NCI-H2107 (cell line): ENCODE measurements around the gene PEBP1.

ENCODE experiments used
- DNase-seq: peaks from one replicate; lab custom pipeline; 2025; lab: John Stamatoyannopoulos, UW

Gene PEBP1

GRCh38 chr12:118136559-118137003 lies 657 bp downstream of the PEBP1 start:
- DNase-seq: no peak

- DNase-seq: no peak
Measured at GRCh38 chr12:118137148-118137678, 1.3 kb downstream of the PEBP1 start.

- no peak for DNase-seq
Measured at GRCh38 chr12:118140825-118141224, 4.9 kb downstream of the PEBP1 start.

- DNase-seq: no peak
Measured at GRCh38 chr12:118144499-118144898, 8.6 kb downstream of the PEBP1 start.

- no peak for DNase-seq
Measured at GRCh38 chr12:118145113-118145797, 9.3 kb downstream of the PEBP1 start.

GRCh38 chr12:118145798-118146156 lies 9.9 kb downstream of the PEBP1 start:
- DNase-seq: no peak

- DNase-seq: no peak
Measured at GRCh38 chr12:118148287-118148686, 12.4 kb downstream of the PEBP1 start.

GRCh38 chr12:118150625-118151024 lies 14.7 kb downstream of the PEBP1 start:
- no peak for DNase-seq

- DNase-seq: no peak
Measured at GRCh38 chr12:118151755-118152154, 15.8 kb downstream of the PEBP1 start.

GRCh38 chr12:118160536-118160935 lies 24.6 kb downstream of the PEBP1 start:
- no peak for DNase-seq

- DNase-seq: no peak
Measured at GRCh38 chr12:118164798-118165486, 29.0 kb downstream of the PEBP1 start.

- no peak for DNase-seq
Measured at GRCh38 chr12:118166946-118167345, 31.0 kb downstream of the PEBP1 start.

- DNase-seq: no peak
Measured at GRCh38 chr12:118175823-118176447, 40.0 kb downstream of the PEBP1 start.

GRCh38 chr12:118183155-118183554 lies 47.2 kb downstream of the PEBP1 start:
- no peak for DNase-seq

- no peak for DNase-seq
Measured at GRCh38 chr12:118183711-118184110, 47.8 kb downstream of the PEBP1 start.

GRCh38 chr12:118185602-118186397 lies 49.9 kb downstream of the PEBP1 start:
- no peak for DNase-seq

GRCh38 chr12:118187751-118188435 lies 52.0 kb downstream of the PEBP1 start:
- no peak for DNase-seq

- DNase-seq: no peak
Measured at GRCh38 chr12:118188690-118189371, 52.9 kb downstream of the PEBP1 start.

GRCh38 chr12:118189741-118190191 lies 53.8 kb downstream of the PEBP1 start:
- no peak for DNase-seq

- no peak for DNase-seq
Measured at GRCh38 chr12:118190266-118190665, 54.3 kb downstream of the PEBP1 start.

- DNase-seq: no peak
Measured at GRCh38 chr12:118193477-118193876, 57.6 kb downstream of the PEBP1 start.
